Left lung (tissue), 14 donors: ENCODE data around the gene ERCC6. TPM values are rescaled to one million over a fixed set of nuclear protein-coding genes. Genes with fewer than 3 reads are reported as not detected.
A peak's percentile ranks its signal among the peaks of the same experiment; 100 is the strongest.

Experiments used
- ATAC-seq: fragments of 200-7000 bp; cut with Tn5 transposase; one replicate; pipeline ENCODE4 v1.9.1; 2020; ENCODE audit warnings: moderate library complexity
- DNase-seq, 4 donors: peaks; one replicate each; pipeline ENCODE4 v3.0.0-alpha.2; 2013 to 2020
- H3K27ac ChIP-seq, 2 donors: fragments of 200-600 bp; sonication (generic) in 1 of 2; one replicate each; pipeline versions ENCODE4 v1.5.0 to v1.8.0; 2020 to 2021
- H3K27me3 ChIP-seq, 2 donors: fragments of 200-600 bp; sonication (generic) in 1 of 2; one replicate each; pipeline versions ENCODE4 v1.5.0 to v1.8.0; 2020 to 2021
- H3K36me3 ChIP-seq, 2 donors: fragments of 200-600 bp; sonication (generic) in 1 of 2; one replicate each; pipeline versions ENCODE4 v1.5.0 to v1.8.0; 2020 to 2021
- H3K4me1 ChIP-seq, 2 donors: fragments of 200-600 bp; one replicate each; pipeline ENCODE4 v1.8.0; 2021
- H3K4me3 ChIP-seq, 2 donors: fragments of 200-600 bp; sonication (generic) in 1 of 2; one replicate each; pipeline versions ENCODE4 v1.5.0 to v1.8.0; 2020 to 2021; ENCODE audit warnings: mild to moderate bottlenecking in 1 of 2
- H3K9me3 ChIP-seq, 2 donors: fragments of 200-600 bp; sonication (generic) in 1 of 2; one replicate each; pipeline versions ENCODE4 v1.5.0 to v1.8.0; 2020 to 2021
- intact Hi-C, 2 donors: fragments of 100-400 bp; cut with DNase I; formaldehyde crosslinking; loops; one replicate each; pipeline versions ENCODE4 v1.11.2 to v1.14.2; 2022
- long read RNA-seq, 12 donors: library from polyadenylated mRNA in 2 of 12; unstranded in 2 of 12; transcript quantifications; one replicate each; pipeline ENCODE4 v2.0.0 and lab custom pipeline, GENCODE V29; 2019 to 2026
- polyA plus RNA-seq, 6 donors: library from polyadenylated mRNA; unstranded; fragments of 120-200 nt; gene quantifications; one replicate each; pipeline ENCODE4 v1.2.1, GENCODE V29; 2013; ENCODE audit not compliant: insufficient read length in 6 of 6
- total RNA-seq, 2 donors: library from RNA; stranded (reverse); fragmentation: NEBNext Ultra II Directional; extraction: Animal tissue kit (Norgen Biotek cat#: 25700); gene quantifications; one replicate each; pipeline ENCODE4 v1.2.1, GENCODE V29; 2021
- TF ChIP-seq, protein P1 (sequence below), 2 donors: fragments of 200-600 bp; sonication (generic) in 1 of 2; IDR thresholded peaks; one replicate each; pipeline versions ENCODE4 v1.5.0 to v1.8.0; 2021; ENCODE audit warnings: antibody characterized with exemption in 2 of 2
- donor health status: DM: no; HTN: yes; CAD: no.
- donor health status: DM: no; HTN: no; CAD: no.

Gene ERCC6
- total RNA-seq (10 to 100 TPM; 18.4 to 19.8 TPM), polyA plus RNA-seq (10 to 100 TPM; 16.5 to 26.6 (median 18.8) TPM)
- long read RNA-seq, donor 1, partial matches to known transcripts = 8 of 11 reads
- long read RNA-seq, donor 1, other reads (novel, unspliced or antisense) = 0 of 11 reads
- long read RNA-seq, donor 2, transcript ERCC6-202 (1 exons, 1,782 nt) = major isoform, 7 of 8 reads
- long read RNA-seq, donor 2, partial matches to known transcripts = 0 of 8 reads
- long read RNA-seq, donor 2, other reads (novel, unspliced or antisense) = 0 of 8 reads
- long read RNA-seq, donor 3, partial matches to known transcripts = 0 of 4 reads
- long read RNA-seq, donor 3, other reads (novel, unspliced or antisense) = 0 of 4 reads
- long read RNA-seq, donor 4, partial matches to known transcripts = 0 of 3 reads
- long read RNA-seq, donor 4, other reads (novel, unspliced or antisense) = 3 of 3 reads
- long read RNA-seq, donor 5, partial matches to known transcripts = 10 of 14 reads
- long read RNA-seq, donor 5, other reads (novel, unspliced or antisense) = 0 of 14 reads
- long read RNA-seq, donor 6, partial matches to known transcripts = 0 of 2 reads
- long read RNA-seq, donor 6, other reads (novel, unspliced or antisense) = 0 of 2 reads
- long read RNA-seq, donor 7, full-length matches to known transcripts = 2 of 2 reads
- long read RNA-seq, donor 7, partial matches to known transcripts = 0 of 2 reads
- long read RNA-seq, donor 7, other reads (novel, unspliced or antisense) = 0 of 2 reads
- long read RNA-seq, donor 8 = 0 reads
- long read RNA-seq, donor 9 = 0 reads
- long read RNA-seq, donor 10, partial matches to known transcripts = 0 of 1 reads
- long read RNA-seq, donor 10, other reads (novel, unspliced or antisense) = 1 of 1 reads
- long read RNA-seq, donor 11, partial matches to known transcripts = 20 of 23 reads
- long read RNA-seq, donor 11, other reads (novel, unspliced or antisense) = 0 of 23 reads
- long read RNA-seq, donor 12, partial matches to known transcripts = 0 of 3 reads
- long read RNA-seq, donor 12, other reads (novel, unspliced or antisense) = 0 of 3 reads

DNA sequence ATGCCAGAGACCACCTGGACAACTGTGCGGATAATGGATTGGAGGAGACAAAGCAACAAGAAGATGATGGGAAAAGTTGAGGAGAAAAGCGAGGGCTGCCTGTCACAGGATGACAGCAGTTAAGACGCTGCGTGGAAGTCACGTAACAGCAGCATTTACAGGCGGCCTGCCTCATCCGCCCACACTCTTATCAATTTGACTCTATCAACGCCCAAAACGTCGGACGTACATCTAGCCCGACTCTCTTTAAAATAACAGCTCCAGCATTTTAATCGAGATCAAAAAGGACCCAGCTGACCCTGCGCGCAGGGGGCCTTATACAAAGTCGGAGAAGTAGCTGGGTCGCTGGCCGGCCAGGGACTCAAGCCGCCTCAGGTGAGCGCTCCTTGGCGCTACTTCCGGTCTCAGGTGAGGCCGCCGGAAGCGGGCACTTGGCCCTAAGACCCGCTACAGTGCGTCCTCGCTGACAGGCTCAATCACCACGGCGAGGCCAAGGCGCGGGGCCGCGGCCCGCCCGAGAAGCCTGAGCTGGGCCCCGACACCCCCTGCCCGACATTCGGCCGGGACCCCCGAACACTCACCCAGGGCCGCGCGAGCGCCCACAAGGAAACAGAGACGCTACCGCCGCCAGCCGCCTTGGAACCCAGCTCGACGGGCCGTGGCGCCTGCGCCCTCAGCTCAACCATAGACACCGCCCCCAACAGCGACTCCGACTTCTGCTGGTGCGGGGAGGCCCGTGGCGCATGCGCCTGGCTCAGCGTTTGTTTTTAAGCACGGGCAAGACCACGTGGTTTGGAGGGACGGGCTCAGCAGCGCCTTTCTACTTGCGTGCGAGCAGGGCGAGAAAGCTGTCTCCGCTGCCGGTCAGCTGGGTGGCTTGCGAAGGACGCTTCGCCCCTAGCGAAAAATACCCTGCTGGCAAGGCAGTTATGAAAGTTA is at the start of gene ERCC6:
Gene ERCC6, minus strand, starts transcription at position 741 of the 939 bp plus-strand sequence.
- TF ChIP-seq, protein P1, sequence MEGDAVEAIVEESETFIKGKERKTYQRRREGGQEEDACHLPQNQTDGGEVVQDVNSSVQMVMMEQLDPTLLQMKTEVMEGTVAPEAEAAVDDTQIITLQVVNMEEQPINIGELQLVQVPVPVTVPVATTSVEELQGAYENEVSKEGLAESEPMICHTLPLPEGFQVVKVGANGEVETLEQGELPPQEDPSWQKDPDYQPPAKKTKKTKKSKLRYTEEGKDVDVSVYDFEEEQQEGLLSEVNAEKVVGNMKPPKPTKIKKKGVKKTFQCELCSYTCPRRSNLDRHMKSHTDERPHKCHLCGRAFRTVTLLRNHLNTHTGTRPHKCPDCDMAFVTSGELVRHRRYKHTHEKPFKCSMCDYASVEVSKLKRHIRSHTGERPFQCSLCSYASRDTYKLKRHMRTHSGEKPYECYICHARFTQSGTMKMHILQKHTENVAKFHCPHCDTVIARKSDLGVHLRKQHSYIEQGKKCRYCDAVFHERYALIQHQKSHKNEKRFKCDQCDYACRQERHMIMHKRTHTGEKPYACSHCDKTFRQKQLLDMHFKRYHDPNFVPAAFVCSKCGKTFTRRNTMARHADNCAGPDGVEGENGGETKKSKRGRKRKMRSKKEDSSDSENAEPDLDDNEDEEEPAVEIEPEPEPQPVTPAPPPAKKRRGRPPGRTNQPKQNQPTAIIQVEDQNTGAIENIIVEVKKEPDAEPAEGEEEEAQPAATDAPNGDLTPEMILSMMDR (IDR thresholded peaks at IDR 0.05) = no peak
- H3K4me3 ChIP-seq = peak within 1 kb of the TSS; percentile 71 to 76
- peak; percentile 97 for ATAC-seq
- no peaks in the 10 kb centered on the region for H3K27me3 ChIP-seq
- no peaks in the 10 kb centered on the region for H3K9me3 ChIP-seq
- peaks cover 16 to 48% of the 10 kb centered on the region in 2 donors for H3K4me1 ChIP-seq
- H3K27ac ChIP-seq = peak within 1 kb of the TSS; percentile 84 to 91
- intact Hi-C loops = no loop called here
- peak; percentile 96 to 99 (median 99) for DNase-seq
- H3K36me3 ChIP-seq = no peaks in the 10 kb centered on the region

DNA sequence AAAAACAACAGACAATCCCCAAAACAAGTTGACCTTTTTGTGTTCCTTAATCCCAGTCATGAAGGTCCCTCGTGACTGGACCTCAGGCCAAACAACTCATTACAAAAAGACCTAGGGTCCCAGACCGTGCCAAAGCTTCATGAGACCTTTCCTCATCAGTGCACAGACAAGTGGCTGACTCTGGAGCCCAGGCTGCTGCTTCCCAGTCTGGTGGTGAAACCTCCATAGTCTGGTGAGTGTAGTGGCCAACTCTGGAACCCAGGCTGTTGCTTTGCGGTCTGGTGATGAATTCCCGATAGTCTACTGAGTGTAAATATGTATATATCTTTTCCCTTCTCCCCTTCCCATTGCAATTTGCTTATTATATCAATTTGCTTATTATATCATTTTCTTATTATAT is 49.1 kb upstream of the ERCC6 start:
- H3K4me1 ChIP-seq = no peaks in the 10 kb centered on the region
- ATAC-seq (no peak), DNase-seq (no peak)
- H3K27ac ChIP-seq = no peak overlapping the region
- intact Hi-C loops = no loop called here
- no peaks in the 10 kb centered on the region for H3K36me3 ChIP-seq
- H3K9me3 ChIP-seq = no peaks in the 10 kb centered on the region
- H3K27me3 ChIP-seq = peaks cover 0 to 6% of the 10 kb centered on the region in 2 donors
- no peak overlapping the region for H3K4me3 ChIP-seq
- TF ChIP-seq, protein P1 (IDR thresholded peaks at IDR 0.05) = no peak

DNA sequence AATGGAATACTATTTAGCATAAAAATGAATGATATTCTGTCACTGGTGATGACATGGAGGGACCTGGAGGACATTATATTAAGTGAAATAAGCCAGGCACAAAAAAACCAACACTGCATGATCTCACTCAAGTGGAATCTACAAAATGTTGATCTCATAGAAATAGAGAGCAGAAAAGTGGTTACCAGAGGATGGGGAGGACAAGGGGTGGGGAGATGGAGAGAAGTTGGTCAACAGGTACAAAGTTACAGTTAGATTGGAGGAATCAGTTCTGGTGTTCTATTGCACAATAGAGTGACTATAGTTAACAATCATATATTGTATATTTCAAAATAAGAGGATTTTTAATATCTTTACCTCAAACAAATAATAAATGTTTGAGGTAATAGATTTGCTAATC is 46.5 kb upstream of the ERCC6 start:
- Histone ChIP-seq H3K27ac (no peak overlapping the region), H3K4me1 (no peaks in the 10 kb centered on the region), H3K4me3 (no peak overlapping the region), H3K27me3 (no peaks in the 10 kb centered on the region), H3K9me3 (no peaks in the 10 kb centered on the region), H3K36me3 (no peaks in the 10 kb centered on the region)
- ATAC-seq (no peak), DNase-seq (no peak)
- TF ChIP-seq, protein P1 (IDR thresholded peaks at IDR 0.05) = no peak
- intact Hi-C loops = no loop called here

DNA sequence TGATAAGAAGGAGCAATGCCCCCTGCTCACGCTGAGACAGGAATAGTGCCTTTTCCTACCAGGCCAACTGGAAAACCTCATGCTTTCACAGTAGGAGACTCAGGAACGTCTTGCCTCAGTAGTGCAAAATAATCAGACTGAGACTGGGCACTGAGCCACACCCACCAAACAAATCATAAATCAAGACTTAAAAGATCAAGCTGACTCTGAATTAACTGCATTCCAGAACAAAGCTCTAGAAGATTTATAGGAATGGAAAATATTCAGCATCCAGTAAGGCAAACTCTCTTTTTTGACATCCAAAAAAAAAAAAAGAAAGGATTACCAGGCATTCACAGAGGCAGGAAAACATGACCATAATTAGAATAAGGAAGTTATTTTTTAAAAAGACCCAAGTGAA is 40.7 kb upstream of the ERCC6 start:
- Histone ChIP-seq H3K36me3 (no peaks in the 10 kb centered on the region), H3K27ac (no peak overlapping the region)
- ATAC-seq = no peak

More for the DNA sequence above, 40.7 kb upstream of the ERCC6 start:
- intact Hi-C loops = no loop called here
- Histone ChIP-seq H3K27me3 (no peaks in the 10 kb centered on the region), H3K4me1 (no peaks in the 10 kb centered on the region), H3K4me3 (no peak overlapping the region), H3K9me3 (no peaks in the 10 kb centered on the region)
- TF ChIP-seq, protein P1 (IDR thresholded peaks at IDR 0.05) = no peak
- no peak for DNase-seq
